Stimulated activated CD4-positive, alpha-beta T cell treated with anti-CD3 and anti-CD28 coated beads, TNF-alpha, amount 100 ng/mL, for 4 hours (primary cell): ENCODE data around the gene INTS2.
"Not testable (repeated sequence)": the region's sequence is repeated elsewhere in the genome, so short reads cannot be mapped to it uniquely, and the experiment has no call there.

ENCODE experiments used
- DNase-seq, 3 experiments: peaks; one replicate each; pipeline ENCODE4 v3.0.0-alpha.2; 2020; ENCODE audit warnings: low read depth in 3 of 3

Gene INTS2

DNA sequence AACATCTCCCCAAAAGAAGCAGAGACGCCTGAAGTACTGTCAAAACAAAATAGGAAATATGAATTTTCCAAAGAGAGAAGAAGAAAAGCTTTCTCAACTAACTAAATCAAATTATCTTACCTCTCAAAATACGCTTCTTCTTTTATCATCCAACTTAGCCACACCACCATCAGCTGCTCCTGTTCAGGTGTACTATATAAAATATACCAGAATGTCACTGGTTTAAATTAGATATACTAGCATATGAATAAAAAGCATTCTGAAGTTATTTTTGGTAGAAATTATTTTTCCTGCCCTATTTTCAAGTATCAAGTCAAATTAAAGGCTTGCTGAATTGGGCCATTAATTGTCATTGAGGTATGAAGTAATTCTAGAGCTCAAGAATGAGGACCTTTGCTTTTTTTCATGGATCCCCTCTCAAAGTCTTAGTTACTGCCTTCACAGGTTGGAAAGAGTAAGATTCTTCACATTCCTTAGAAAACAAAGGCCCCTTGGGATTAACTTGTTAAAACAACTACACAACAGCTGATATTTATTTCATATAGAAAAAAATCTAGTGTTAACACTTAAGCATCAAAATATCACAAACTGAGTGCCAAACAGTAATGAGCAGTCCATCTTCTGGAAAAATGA is 30.1 kb downstream of the INTS2 start:
- DNase-seq: no peak

DNA sequence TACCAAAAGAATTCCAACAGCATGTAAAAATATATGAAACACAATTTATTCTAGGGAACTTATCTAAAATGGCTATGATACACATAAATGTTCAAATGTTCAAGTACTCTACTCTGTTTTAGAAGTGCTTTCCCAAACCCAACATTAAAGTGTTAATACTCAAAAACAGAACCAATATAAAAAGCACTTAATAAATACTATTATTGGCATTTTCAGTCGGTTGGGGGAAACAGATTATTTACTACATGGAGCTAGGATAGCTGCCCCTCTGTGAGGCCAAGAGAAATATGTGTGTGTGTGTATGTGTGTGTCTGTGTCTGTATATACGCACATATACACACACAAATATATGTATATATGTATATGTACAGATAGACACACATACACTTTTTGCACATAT is 32.4 kb downstream of the INTS2 start:
- no peak for DNase-seq

DNA sequence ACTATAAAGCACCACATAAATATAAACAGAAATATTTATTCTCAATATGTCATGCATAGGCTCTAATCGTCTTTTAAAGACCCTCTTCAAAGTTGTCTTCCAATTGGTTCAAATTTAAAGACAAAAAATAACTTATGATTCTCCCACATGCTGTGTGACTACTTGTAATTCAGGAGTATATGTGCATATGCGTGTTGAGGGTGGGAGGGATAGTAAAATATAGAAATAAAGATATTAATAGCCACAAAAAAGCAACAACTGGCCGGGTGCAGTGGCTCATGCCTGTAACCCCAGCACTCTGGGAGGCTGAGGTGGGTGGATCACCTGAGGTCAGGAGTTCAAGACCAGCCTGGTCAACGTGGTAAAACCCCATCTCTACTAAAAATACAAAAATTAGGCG is 33.5 kb downstream of the INTS2 start:
- DNase-seq: not testable (repeated sequence)

DNA sequence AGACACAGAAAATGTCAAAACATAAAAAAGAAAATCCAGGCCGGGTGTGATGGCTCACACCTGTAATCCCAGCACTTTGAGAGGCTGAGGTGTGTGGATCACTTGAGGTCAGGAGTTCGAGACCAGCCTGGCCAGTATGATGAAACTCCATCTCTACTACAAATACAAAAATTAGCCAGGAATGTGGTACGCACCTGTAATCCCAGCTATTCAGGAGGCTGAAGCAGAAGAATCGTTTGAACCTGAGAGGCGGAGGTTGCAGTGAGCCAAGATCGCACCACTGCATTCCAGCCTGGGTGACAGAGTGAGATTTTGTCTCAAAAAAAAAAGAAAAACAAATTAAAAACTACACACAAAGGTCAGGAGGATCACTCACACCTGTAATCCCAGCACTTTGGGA is 40.0 kb downstream of the INTS2 start:
- not testable (repeated sequence) for DNase-seq

DNA sequence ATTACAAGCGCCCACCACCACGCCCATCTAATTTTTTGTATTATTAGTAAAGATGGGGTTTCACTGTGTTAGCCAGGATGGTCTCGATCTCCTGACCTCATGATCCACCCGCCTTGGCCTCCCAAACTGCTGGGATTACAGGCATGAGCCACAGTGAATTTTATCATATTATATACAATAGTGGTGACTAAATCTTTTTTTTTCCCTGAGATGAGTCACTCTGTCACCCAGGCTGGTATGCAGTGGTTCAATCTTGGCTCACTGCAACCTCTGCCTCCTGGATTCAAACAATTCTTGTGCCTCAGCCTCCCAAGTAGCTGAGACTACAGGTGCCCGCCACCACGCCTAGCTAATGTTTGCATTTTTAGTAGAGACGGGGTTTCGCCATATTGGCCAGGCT is 41.9 kb downstream of the INTS2 start:
- DNase-seq: not testable (repeated sequence)

DNA sequence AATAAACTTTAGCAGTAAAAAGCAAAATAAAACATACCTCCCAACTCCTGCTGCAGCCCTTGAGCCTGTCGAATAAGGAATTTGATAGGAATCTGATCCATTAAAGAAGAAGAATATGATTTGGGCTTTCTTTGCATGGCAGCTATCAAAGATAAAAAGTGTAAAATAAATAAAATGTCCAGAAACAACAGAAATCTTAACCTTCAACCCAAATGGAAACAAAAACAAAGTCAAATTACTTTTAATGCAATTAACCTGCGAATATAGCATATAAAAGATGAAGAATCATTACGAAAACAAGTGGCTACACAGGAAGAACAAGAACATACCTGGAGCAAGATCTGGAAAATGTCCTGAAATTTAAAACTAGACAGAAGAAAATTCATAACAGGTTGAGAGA is 42.9 kb downstream of the INTS2 start:
- DNase-seq: no peak

DNA sequence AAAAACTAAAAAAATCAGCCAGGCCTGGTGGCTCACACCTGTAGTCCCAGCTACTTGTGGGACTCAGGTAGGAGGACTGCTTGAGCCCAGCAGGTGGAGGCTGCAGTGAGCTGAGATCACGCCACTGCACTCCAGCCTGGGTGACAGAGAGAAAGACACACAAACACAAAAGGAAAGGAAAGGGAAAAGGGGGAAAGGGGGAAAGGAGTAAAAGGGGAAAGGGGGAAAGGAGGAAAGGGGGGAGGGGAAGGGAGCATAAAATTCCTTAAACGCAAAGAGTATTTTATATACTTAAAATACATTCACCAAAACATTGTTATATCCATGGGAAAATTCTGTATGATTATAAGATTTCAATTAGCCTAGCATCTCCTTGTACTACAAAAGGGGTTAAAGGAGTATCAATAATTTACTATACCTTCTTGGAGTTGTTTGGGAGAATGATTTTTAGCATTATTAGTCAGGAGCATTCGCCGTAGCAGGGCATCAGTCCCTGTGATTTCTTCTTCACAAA is 47.1 kb downstream of the INTS2 start:
- no peak for DNase-seq

DNA sequence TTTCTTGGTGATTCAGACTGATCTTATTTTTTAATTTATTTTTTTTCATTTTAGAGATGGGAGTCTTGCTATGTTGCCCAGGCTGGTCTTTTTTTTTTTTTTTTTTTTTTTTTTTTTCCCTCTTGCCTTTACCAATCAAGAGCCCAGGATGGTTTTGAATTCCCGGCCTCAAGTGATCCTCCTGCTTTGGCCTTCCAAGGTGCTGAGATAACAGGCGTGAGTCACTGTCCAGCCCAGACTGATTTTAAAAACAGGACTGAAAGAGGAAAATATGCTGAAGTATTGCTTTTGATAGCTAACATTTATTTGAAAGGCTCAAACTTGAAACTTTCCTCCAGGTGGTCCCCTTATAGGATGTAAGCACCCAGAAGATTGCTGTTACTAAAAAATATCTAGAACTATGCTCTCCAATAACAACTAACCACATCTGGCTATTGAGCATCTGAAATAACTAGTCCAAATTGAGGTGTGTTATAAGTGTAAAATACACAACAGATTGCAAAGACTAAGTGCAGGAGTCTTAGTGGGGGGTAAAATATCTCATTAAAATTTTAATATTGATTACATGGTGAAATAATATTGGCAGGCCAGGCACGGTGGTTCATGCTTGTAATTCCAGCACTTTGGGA is 48.7 kb downstream of the INTS2 start:
- no peak for DNase-seq

DNA sequence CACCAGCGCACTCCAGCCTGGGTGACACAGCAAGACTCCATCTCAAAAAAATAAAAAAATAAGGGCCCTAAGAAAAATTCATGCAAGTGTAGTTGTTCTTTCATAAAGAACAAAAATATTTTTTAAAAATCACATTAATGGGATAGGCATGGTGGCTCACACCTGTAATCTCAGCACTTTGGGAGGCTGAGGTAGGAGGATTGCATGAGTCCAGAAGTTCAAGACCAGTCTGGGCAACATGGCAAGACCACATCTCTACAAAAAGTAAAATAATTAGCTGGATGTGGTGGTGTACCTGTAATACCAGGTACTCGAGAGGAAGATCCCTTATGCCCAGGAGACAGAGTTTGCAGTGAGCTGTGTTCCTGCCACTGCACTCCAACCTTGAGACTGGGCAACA is 49.3 kb downstream of the INTS2 start:
- no peak for DNase-seq

DNA sequence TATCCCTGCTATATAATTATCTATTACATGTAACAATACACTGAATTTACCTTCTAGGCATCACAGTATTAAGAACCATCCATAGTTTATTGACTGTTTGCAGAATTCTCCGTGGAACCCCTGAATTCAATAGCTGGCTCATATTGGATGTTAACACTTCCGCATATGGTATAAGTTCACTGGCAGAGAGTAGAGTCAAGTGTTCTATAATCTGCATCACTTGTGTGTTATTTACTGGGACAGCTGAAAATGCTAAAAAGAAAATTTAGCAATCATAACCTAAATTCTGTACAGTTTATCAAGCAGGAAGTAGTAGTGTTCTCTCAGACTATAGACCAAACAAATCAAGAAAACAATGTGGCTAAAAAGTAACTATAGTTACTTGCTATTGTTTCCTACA is 49.9 kb downstream of the INTS2 start:
- no peak for DNase-seq

DNA sequence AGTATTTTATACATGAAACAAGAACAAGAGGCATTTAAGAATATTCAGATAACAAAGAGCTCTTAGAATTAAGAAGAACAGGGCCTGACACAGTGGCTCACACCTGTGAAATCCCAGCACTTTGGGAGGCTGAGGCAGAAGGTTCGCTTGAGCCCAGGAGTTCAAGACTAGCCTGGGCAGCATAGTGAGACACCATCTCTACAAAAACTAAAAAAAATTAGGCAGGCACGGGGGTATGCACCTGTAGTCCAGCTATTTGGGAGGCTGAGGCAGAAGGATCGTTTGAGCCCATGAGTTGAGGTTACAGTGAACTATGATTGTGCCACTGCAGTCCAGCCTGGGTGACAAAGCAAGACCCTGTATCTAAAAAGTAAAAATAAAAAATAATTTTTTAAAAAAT is 52.0 kb downstream of the INTS2 start:
- DNase-seq: no peak

DNA sequence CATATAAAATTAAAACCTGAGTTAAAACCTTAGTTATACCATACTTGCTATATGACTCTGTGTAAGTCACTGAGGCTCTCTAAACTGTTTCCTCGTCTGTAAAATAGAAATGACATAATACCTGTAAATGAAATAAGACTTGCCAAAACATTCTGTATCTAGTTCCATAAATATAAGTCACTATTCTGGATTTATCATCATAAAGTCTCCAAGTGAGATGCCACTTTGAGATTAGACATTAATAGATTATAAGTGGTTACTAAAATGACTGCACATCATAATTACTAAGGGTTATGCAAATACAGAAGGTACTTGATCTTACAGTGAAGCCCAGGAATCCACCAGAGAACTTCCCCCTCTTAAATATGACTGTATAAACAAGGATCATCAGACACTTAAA is 52.5 kb downstream of the INTS2 start:
- no peak for DNase-seq

DNA sequence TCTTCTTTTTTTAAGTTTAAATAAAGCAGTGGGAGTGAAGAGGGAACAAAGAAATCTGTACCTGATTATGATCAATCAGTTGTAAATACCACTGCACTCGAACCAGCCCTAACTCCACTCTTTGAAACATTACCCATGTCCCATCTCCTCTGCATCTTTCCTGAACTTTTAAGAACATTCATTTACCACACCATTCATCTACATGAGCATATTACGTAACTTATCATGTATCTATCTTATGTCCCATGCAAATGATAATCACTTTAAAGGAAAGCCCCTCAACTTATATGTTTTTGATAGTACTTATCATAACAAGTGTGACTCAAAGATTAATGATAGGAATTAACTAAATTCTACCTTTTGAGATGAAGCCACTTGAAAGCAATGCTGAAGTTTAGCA is 53.7 kb downstream of the INTS2 start:
- DNase-seq: no peak

DNA sequence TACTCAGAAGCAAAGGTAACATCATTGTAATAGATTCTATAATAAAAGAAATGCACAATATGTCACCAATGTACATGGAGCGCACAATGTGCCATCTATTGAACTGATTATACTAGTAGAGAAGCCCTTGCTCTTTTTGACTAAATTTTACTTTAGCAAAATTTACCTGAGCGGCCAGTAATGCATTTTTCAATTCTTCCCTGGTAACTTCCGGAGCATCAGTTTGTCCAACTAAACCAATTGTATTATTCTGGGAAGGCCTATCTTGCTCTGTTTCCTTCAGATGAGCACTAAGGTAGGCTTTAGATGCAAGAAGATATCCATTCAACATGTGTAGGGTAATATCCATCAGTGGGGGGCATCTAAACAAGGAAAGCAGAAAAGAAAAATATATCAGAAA is 55.7 kb downstream of the INTS2 start:
- DNase-seq: no peak

DNA sequence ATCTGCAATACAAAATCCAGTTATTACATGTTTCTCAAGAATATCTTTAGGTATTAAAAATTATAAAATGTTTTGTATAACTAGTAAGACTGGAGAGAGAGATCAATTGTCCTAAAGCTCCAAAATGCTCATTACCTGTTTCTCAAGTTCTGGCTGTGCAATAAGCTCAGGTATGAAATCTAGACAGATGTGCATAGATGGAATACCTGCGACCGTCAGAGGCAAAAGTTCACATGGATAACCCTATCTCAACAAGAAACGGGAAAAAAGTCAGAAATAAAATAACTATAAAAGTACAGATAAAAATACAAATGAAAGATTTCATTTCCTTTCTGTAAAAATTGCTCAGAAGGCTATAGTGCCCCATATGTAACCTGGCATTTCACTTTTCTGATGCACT is 58.6 kb downstream of the INTS2 start:
- DNase-seq: no peak

DNA sequence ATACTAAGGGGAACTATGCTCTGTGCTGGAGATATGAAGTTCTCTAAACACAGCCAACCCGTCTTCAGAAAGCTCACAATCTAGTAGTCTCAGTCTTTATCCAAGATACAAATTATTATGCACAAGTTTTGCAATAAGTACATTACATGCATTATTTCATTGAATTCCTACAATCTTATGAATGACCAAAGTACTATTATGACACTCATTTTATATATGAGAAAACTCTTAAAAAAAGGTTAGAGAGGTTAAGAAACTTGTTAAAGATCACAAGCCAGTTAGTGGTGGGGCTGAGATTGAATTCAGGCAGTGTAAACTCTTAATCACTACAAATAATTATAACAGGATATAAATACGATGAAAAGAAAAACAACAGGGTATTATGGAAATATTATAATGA is 59.7 kb downstream of the INTS2 start:
- DNase-seq: no peak

DNA sequence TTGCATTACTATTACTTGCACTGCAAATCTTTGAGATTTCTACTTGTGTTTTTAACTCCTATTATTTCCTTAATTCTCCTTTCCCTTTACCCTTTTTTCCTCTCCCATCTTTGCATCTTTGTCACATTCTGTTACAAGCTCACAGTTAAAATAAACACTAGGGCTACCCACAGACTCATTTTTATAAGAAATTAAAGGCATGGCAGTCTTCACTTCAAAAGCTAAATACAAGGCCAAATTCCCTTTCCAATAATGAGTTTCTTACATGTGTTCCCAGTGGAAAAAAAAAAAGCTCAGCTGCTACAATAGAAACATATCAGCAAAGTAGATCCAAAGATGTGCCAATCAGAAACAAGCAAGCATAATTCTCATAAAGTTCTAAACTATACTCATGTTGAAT is 60.7 kb downstream of the INTS2 start:
- DNase-seq: no peak

DNA sequence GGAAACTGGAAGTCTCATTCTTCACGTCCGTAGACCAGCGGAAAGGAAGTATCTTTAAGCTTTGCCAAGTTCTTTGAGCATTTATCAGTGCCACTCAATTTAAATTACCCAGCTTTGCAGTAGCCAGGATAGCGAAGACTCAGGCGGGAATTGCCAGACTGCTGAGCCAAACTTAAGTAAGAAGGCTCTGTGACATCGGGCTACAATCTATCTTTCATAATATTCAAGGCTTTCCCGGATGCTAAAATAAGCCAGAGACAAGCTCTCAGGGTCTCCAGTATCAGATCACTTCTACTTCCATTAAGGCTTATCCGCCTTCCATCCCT is 64.0 kb downstream of the INTS2 start:
- DNase-seq: no peak

DNA sequence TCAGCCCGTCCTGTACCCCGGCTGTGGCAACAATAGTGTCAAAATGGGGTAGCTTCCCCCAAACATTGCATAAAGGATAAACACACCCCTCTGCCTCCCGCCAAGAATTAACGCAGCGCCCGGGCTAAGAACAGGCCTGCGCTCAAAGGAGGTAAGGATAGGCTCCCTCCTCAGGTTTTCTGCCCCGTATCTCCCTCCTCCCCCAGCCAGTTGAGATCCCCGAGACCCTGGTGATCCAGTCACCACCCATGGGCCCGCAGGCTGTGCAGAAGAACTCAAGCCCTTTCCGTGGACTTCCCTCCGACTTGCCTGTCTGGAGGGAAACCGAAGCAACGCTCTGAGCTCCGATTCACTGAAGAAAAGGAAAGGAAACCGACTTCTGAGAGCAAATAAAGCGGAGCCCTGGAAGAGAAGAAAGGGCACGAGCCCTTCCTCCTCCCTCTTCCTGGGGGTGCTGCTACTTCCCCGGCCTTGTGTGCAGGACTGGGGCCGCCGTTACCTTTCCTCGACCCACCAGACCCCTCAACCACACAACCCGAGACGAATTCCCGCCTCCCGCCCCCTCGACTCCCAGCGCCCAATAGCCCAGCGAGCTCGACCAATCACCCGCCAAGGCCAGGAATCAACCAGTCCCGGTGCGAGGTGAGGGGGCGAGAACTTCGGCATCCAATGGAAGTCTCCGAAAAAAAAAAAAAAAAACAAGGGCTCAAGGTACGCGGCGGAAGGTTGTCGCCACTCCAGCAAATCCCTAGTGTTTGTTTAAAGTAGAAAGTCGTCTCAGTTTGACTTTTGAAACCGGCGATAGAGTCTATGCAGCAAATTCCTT is 64.6 kb downstream of the INTS2 start, which contains the start of gene BRIP1:
TSS of gene BRIP1 (minus strand) at position 554 of the 826 bp plus-strand sequence. CDS start 1,989 bp downstream, outside the sequence.
- peak; percentile 69 to 80 (median 71) for DNase-seq

DNA sequence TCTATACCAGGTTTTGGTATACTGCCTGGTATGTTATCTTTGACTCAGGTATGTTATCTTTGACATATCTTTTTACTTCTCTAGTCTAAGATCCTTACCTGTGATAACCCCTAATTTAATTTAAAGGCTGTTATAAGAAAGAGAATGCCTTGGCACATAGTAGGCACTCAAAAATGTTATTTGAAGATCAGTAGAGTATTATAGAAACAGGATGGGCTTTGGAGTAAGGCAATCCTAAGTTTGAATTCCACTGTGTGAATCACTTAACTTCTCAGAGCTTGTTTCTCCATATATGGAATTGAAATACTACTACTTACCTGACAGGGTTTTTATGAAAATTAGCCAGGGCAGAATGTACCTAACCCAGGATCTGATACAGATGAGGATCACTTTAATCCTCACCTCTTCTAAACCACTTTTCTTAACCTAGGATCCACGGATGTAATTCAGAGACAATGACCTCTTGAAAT is 65.6 kb downstream of the INTS2 start:
- DNase-seq: no peak

DNA sequence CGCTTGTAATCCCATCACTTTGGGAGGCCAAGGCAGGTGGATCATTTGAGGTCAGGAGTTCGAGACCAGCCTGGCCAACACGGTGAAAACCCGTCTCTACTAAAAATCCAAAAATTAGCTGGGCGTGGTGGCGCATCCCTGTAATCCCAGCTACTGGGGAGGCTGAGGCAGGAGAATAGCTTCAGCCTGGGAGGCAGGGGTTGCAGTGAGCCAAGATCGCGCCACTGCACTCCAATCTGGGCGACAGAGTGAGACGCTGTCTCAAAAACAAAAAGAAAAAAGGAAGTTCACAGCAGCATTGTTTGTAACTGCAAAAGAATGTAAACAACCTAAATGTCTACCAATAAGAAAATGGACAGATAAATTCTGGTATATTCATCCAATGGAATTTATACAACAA is 67.4 kb downstream of the INTS2 start:
- not testable (repeated sequence) for DNase-seq

DNA sequence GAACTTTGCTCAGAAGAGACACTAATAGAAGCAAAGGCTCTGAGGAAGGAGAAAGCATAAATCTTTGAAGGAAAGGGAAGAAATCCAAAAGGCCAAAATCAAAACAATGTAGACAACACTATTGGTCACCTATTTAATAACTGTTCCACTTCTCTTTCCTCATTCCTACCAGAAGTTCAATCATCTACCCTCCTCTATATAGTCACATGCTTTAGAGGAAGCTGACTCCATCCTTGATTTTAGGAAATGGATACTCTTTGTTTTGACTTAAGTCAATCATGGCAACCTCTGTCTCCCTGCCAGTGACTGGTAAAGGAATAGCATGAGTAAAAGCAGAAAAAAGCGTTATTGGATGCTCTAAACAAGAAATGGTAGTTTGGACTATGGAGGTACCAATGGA is 71.7 kb downstream of the INTS2 start:
- no peak for DNase-seq

DNA sequence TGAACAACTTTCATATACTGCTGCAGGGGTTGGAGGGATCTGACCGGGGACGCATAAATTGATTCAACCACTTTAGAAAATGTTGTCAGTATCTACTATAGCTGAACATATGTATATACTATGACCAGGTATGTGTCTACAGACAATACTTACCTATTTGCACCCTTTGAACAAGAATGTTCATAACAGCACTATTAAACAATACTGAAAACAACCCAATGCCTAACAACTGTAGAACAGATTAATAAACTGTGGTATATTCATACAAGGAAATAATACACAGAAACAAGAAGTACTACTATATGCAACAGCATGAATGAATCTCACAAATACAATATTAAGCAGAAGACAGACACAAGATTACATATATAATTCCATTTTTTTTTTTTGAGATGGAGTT is 74.9 kb downstream of the INTS2 start:
- DNase-seq: no peak
